M059J (cell line): ENCODE measurements around the gene RRP15. TPM values are rescaled to one million over a fixed set of nuclear protein-coding genes. Genes with fewer than 3 reads are reported as not detected.
A peak's percentile ranks its signal among the peaks of the same experiment; 100 is the strongest.

Source experiments
- DNase-seq: peaks from one replicate; pipeline ENCODE4 v3.0.0-alpha.2; 2012; ENCODE audit warnings: low read depth
- total RNA-seq: library from RNA; depleted of rRNA; stranded (reverse); fragments of >200 nt; shearing (Covaris generic); gene quantifications from 2 replicates; pipeline ENCODE4 v1.2.3, GENCODE V29; 2014

RRP15 gene
- total RNA-seq, 1 experiment from 2014 or later: 4.5 TPM

DNA sequence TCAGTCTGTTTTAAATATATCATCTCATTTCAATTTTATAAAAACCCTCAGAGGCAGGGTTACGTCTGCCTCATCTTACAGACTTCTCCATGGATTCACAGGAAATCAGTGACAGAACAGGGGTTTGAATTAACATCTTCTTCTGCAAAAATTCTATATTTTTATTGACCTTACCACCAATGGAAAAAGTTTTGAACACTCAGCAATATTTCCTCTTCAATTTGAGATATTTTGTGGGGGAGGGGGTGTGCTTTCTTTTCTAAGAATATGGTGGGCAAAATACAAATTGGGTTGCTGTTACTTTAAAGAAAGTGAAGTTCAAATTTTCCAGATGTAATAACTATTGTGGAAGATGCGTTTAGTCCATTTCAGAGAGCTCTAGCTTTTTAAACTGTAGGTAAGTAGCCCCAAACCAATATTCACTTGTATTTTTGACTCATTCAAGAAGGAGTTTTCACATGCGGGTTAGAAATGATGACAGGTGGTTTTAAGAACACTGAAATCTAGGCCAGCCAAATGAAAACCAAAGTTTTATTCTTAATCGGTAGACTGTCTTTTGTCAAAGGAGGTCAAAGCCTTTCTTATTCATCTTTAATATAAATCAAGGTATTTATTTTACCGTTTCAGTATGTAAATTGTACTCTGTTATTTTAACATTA, 77.5 kb downstream of the RRP15 start:
- DNase-seq: no peak

DNA sequence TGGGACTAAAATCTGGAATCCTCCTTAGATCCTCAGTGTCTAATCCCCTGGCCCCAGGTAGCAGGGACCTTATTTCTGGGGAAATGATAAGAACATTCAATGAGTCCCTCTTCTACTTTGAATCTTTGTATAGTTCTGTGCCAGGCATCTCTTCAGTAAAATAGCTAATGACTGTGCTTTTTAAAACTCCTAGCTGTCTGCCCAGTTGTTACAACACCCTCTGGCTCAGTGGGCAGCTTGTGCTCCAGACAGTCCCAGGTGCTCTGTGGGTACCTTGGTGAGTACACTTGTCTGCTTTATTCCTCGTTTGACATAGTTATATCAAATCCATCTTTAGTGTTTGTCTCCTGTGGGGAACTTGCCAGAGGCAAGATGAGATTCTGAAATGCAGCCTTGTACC, 78.0 kb downstream of the RRP15 start:
- DNase-seq: no peak

DNA sequence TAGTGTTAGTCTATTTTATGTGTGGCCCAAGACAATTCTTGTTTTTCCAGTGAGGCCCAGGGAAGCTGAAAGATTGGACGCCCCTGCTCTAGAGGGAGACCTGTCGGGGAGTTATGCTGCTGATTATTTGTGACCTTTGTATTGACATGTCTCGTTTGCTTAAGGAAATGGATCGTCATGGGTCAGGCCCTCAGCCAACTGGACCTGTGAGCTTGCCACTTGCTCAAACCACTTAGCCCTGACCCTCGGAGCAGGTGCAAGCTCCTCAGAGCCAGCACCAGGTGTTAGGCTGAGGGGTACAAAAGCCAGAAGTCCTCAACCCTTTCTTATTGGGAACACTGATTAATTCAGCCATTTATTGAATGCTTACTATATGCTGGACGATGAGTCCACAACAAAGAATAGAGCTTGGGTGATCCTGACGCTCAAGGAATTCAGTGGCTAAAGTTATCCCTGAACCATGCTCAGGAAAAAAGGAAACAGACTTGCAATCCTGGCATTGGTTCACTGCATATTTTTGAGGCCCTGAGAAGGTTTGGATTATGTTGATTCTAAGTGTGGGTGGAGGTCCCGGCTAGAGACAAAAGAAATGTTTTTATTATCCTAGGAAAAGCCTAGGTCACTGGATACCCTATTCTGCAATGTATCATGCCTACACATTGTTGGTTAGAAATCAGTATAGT, 79.1 kb downstream of the RRP15 start:
- DNase-seq: no peak

DNA sequence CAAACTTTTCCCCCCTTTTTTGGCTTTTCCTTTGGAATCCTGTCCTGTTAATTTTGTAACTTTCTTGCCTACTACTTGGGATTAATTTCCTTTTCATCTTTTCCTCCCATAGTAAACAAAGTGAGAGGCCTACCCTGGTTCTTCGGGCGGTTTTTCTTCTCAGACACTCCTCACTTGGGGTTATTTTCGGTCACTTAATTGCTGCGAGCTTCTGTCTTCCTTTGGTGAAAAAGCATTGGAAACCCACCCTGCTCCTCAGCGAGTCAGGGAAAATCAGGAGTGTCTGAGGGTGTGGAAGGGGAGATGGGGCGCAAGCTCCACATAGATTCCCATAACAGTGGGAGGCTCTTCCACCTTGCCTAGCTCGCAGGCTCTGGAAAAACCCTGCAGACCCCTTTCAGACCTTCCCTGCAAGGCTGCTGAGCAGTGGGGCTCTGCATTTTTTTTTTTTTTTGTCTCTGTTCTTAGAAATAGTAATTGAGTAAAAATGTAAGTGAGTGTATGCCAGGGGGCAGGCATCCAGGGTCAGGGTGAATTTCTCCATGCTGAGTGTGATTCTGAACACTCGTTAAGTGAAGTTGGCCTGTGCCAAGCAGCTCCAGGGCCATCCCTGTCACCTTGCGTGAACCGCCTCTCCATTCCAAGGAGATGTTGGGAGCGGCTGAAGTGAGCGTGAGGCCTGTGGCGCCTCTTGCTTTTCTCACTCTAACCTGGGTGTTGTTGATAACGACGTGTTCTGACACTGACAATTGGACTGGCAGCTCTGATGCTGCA, 80.3 kb downstream of the RRP15 start:
- no peak for DNase-seq

DNA sequence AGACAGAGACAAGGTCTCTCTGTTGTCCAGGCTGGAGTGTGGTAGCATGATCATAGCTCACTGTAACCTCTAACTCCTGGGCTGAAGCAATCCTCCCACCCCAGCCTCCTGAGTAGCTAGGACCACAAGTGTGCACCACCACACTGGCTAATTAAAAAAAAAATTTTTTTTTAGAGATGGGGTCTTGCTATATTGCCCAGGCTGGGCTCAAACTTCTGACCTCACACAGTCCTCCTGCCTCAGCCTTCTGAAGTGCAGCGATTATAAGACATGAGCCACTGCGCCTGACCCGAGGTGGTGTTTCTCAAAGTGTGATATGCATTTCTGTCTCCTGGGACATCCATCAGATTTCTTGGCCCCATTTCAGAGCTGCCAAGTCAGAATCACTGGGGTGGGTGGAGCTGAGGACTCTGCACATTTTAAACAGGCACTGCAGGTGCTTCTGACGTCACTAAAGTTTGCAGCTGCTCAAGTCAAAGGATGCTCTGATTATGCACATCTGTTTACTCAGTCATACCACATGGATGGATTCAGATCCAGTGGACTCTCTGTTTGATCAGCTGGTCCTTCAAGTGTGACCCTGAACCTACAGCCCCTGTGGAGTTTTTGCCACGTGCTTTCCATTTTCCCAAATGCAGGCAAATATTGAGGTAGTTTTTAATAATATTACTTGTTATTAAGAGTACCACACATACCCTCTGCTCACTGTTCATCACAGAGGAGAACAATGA, 81.4 kb downstream of the RRP15 start:
- no peak for DNase-seq

DNA sequence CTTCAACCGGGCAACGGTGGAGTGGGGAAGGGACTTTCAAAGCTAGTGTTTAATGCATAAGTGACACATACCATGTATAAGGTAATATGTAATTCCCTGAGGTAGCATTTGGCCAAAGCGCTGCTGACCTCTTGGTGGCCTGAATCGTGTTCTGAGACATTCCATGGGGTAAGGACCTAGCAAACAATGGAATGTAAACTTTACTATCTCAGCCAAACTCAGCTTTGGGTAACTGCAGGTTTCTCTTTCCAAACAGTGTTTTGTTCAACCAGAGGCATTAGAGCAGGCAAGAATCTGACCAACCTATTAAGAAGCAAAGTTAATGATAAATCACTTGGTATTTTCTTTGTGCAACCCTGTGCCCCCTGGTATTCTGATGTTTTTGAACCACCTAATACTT, 82.0 kb downstream of the RRP15 start:
- no peak for DNase-seq

DNA sequence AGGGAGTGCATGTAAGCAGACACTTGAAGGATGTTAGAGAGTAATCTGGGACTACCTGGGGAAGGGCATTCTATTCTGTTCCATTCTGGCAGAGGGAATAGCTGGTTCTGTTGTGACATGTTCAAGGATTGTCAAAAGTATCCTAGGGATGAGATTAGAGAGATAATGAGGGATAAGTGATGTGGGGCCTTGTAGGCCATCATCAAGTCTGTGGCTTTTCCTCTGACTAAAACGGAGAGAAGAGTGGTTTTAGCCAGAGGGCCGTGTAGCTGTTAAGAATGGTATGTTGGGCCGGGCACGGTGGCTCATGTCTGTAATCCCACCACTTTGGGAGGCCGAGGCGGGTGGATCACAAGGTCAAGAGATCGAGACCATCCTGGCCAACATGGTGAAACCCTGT, 83.6 kb downstream of the RRP15 start:
- no peak for DNase-seq

DNA sequence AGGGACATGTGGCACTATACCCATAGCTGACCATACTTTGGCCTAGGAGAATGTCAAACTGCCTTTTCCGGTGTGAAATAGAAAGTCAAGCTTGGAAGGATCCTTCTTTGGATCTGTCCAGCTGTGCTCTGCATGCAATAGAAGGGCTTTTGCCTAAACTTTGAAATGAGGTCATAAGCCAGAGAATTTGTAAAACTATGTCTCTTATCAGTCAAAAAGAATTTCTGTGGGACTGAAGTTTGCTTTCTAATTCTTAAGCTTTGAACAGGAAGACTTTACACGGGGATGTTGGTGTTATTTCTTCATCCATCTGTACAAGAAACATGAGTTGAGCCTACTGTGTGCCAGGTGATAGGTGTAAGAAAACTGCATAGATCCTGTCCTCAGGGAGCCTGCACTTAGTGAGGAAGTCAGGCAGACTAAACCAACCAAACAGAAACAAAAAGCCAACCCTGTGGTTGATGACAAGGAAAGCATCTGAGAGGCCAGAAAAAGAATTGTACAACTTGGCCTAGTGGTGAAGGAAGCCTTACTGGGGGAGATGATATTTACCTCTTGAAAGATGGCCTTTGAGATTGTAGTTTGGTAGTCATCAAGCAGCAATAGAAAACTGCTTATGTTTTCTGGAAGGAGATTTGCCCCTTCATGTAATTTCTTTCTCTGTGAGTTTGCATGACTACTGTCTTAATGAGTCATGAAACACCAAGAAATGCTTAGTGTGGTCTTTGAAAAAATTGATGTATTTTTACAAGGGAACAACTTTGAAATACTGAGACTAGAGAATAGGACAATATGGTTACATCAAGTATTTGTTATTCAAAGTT, 84.8 kb downstream of the RRP15 start:
- DNase-seq: peak; percentile 89

DNA sequence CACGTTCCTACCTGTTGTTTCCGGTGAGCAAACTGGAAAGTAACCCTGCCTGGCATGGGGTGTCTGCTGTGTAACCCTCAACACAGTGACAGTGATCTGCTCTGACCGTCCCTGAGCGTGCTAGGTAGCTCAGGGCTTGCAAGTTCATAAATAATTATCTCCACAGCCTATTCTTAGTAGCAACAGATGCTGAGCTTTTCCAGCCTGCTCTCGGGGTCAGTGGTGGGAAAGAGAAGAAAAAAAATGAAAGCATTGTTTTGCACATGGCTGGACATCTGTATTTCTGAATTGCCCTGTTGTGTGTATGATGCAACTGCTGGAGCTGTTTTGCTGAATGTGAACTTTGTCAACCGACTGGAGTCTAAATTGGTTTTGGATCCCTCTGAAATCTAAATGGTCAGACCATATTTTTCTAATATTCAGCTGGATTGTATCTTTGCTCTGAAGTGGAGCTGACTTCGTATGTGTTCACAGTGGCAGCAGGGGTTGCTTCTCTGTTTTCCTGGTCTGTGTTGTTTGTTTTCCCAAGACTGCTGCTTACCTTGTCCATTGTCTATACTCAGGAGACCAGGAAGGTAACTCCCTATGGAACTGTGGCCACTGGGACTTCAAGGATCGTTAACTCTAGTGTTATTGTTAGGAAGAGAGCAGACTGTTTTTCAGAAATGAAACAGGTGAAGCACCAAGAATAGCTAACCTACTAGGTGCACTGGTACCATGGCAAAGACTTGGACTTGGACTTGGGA, 87.0 kb downstream of the RRP15 start:
- no peak for DNase-seq

DNA sequence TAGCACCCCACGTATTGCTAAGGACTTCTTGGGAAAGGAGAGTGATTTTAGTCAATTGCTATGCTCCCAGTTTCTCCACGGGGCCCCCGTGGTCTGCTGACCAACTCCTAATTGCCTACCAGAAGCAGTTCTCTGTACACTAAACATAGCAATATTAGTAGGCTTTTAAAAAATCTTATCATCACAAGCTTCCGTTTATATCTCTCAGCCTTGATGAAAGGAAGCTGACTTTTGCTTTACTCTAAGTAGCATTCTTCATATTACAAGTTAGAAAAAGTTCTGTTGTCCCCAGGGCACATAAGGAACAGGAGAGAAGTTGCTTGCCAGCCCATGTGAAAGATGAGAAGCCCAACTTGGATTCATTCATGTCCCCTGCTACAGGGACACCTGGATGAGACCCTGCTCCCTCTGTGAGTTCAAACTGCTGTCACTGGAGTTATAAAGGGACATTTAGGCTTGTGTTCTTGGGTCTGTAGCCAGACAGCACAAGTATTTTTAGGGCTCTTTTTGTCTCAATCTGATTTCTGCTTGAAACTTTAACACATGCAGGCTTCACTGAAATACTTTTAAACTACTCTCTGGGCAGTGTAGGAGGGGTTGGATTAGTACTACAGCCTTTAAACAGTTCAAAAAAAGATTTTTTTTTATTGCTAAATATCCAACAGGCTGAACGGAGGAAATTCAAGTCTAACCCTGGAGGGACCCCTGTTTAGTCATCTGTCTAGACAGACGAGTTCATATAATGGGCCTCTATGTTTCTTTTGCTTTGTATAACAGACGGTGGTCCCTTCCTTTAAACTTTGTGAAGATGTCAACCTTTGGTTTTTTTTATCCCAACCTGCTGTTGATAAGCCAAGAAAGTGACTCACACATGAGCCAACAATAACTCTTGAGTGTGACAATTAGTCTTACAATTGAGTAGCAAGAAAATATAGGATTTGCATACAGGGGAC, 89.6 kb downstream of the RRP15 start:
- DNase-seq: peak; percentile 77

DNA sequence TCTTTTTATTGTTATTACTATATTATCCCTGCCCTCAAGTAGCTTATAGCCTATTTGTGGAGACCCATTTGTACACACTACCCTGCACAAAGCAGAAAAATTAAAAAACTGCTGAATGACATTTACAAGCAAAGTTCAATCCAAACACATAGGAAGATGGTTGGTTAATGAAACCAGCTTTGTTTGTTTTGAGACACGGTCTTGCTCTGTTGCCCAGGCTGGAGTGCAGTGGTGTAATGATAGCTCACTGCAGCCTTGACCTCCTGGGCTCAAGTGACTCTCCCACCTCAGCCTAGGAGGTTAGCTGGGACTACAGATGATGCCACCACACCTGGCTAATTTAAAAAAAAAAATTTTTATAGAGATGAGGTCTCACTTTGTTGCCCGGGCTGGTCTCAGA, 91.6 kb downstream of the RRP15 start:
- DNase-seq: peak; percentile 68

DNA sequence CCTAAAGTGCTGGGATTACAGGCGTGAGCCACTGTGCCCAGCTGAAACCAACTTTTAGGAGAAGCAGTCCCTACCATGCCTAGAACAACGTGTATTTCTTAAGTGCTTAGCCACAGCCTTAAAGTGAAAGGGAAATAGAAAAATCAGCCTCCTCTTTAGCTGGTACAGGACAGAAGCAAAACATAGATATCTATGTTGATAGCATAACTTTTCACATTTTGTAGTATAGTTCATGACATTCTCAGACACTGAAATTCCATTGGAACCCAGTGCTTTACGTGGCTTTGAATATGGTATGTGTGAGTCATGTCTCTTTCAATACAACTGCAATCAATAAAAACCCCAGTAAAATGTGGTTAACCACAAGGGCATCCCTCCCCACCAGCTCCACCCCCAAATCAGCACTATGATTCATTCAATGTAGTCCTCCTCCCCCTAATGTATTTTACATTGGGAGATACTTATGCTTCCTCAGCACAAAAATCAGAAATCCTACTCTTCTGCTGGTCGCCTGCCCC, 92.1 kb downstream of the RRP15 start:
- DNase-seq: peak; percentile 97

DNA sequence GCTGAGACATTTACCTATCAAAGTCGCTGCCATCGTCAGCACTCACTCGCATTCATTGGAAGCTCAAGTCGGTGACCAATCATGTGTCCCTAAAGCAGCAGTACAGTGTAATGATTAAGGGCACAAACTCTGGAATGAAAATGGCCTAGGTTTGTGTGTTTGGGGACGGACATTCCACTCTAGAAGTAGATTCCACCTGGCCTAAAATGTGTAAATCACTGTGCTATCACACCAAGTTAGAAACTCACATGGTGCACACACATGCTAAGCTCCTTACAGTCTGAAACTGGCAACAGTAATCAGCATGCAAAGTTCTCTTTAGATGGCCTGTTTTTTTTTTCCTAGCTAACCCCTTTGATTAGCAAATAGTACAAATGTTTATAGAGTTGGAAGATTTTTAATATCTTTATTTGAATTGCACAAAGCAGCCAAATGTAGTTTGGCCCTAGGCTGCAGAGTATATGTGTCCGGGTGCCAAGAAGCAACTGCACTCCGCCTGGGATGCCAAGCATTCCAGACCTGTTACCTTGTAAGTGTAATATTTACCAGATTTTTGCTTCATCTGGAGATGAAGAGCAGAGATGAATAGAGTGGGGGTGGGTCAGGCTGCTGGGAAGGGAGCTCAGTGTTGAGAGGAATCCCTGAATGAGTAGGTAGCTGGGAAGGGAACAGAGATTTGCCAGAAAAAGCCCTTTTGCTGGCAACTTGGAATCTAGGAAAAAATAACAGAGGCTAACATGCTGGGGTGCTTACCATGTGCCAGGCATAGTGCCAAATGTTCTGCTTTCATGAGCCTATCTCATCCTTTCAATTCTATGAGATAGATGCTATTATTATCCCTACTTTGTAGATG, 95.3 kb downstream of the RRP15 start:
- DNase-seq: peak; percentile 95

DNA sequence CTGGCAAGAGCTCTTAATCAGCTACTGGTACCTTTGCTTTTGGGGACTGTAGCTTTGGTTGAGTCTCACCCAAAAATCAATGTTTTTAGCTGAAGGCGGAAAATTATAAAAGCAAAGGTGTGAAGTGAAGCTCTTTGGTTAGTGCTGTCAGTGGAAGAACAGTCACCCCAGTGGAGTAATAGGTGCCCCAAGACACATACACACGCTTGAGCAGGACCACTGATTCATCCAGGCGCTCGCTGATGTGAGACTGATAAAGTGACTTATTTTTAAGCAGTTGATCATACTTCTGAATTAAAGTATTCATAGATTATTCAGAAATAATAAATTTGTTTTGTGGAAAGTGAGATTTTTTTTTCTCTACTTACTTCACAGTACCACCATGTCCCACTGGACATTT, 97.2 kb downstream of the RRP15 start:
- DNase-seq: no peak

DNA sequence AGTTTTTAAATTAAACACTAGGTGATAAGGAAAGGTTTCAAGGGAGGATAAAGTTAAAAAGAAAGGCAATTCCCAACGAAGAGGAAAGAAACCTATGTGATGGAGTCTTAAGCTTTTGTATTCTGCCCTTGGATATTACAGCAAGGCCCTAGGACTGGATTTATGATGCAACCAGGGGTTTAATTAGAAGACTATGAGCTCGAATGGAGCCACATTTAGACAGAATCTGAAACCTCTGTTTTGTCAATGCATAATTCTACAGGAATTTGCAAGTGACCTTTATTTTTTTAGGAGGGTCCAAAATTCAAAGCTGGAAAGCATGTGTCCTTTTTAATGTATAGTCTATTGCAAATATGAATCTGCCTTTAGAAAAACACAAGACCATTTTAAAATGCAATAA, 98.0 kb downstream of the RRP15 start:
- no peak for DNase-seq

DNA sequence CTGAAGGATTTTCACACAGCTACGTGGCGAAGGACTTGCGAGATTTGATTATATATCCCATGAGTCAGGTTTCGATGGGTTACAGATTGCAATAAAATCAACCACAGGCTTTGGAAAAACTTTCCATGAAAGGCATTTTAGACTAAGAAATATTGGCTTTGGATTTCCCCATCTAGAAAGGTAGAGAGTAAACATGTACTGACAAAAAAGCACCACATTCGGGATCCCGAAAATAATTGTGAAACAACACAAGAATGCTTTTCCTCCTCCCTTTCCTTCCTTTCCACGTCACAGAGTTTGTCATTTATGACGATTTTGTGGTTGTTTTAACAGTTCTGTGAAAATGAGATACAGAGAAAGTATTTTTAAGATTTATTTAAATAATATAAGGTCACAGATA, 98.6 kb downstream of the RRP15 start:
- peak; percentile 63 for DNase-seq

DNA sequence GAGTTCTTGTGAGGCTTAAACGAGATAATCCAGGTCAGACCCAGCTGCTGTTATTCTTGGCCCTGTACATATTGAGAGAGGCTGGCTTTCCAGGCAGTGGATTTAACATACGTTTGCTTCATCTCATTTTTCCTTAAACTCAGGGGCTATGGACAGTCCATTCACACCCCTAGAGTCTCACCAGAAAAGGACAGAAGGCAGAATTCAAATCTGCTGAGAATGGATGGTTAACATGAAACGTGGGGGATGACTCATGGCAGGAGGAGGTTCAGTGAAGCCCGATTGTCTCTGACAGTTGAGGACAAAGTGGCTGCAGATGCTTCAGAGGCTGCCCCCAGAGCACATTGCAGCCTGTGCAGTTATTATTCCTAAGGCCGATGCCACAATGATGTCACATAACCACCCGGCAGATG, 99.5 kb downstream of the RRP15 start:
- DNase-seq: peak; percentile 83
